Loucy (cell line): Measurements from ENCODE around the gene ALMS1.

Source experiments
- H2AFZ ChIP-seq: fragments of 200-600 bp; sonication (generic); 2 replicates; pipeline ENCODE4 v1.6.0; 2016; ENCODE audit warnings: antibody characterized with exemption, mild to moderate bottlenecking, low read length, moderate library complexity
- H3F3A ChIP-seq: fragments of 200-600 bp; 2 replicates; pipeline ENCODE4 v1.6.0; 2016; ENCODE audit warnings: antibody characterized with exemption, low read depth, mild to moderate bottlenecking
- H3K27me3 ChIP-seq: fragments of 200-600 bp; sonication (generic); 2 replicates; pipeline ENCODE4 v1.6.1; 2014; ENCODE audit warnings: low read length, mild to moderate bottlenecking; ENCODE audit not compliant: insufficient read depth, poor library complexity, severe bottlenecking
- H3K36me3 ChIP-seq: fragments of 200-600 bp; sonication (generic); 2 replicates; pipeline ENCODE4 v1.6.1; 2016; ENCODE audit warnings: low read length; ENCODE audit not compliant: insufficient read depth
- H3K4me1 ChIP-seq: fragments of 200-600 bp; sonication (generic); 2 replicates; pipeline ENCODE4 v1.5.1; 2014; ENCODE audit warnings: low read length, mild to moderate bottlenecking; ENCODE audit not compliant: insufficient read depth, poor library complexity, severe bottlenecking
- H3K4me2 ChIP-seq: fragments of 200-600 bp; sonication (generic); 2 replicates; pipeline ENCODE4 v1.6.0; 2014; ENCODE audit warnings: antibody characterized with exemption, low read length, low read depth, mild to moderate bottlenecking; ENCODE audit not compliant: poor library complexity, severe bottlenecking
- H3K4me3 ChIP-seq: fragments of 200-600 bp; sonication (generic); 2 replicates; pipeline ENCODE4 v1.5.1; 2014; ENCODE audit warnings: low read length, mild to moderate bottlenecking, mixed read lengths; ENCODE audit not compliant: poor library complexity, severe bottlenecking
- H3K79me2 ChIP-seq: fragments of 200-600 bp; sonication (generic); 2 replicates; pipeline ENCODE4 v1.6.1; 2014; ENCODE audit warnings: low read length; ENCODE audit not compliant: insufficient read depth
- H3K9ac ChIP-seq: fragments of 200-600 bp; sonication (generic); 2 replicates; pipeline ENCODE4 v1.6.0; 2014; ENCODE audit warnings: mild to moderate bottlenecking, low read depth, low read length, moderate library complexity; ENCODE audit not compliant: poor library complexity, severe bottlenecking
- H3K9me2 ChIP-seq: fragments of 200-600 bp; sonication (generic); replicated peaks from 2 replicates; pipeline ENCODE4 v1.6.1; 2016; ENCODE audit warnings: low read depth, low read length, mixed read lengths
- H3K9me3 ChIP-seq: fragments of 200-600 bp; sonication (generic); 2 replicates; pipeline ENCODE4 v1.6.1; 2014; ENCODE audit warnings: mild to moderate bottlenecking, antibody characterized with exemption, low read length, low read depth; ENCODE audit not compliant: insufficient read depth
- H4K20me1 ChIP-seq: fragments of 200-600 bp; sonication (generic); 2 replicates; pipeline ENCODE4 v1.6.0; 2014; ENCODE audit warnings: antibody characterized with exemption, low read length, mild to moderate bottlenecking; ENCODE audit not compliant: insufficient read depth, poor library complexity, severe bottlenecking
- CTCF ChIP-seq: fragments of 200-600 bp; sonication (generic); conservative IDR thresholded peaks from 2 replicates; pipeline ENCODE4 v1.5.1; 2014; ENCODE audit warnings: mild to moderate bottlenecking, antibody characterized with exemption, low read length
- EZH2phosphoT487 ChIP-seq: fragments of 200-600 bp; IDR thresholded peaks from 2 replicates; pipeline ENCODE4 v1.6.1; 2018; ENCODE audit warnings: antibody characterized with exemption, mild to moderate bottlenecking, moderate library complexity, borderline replicate concordance

ALMS1 gene

GRCh38 chr2:73368781-73369180 is 16.9 kb upstream of the ALMS1 start:
- H2AFZ ChIP-seq: no peak overlapping the region
- H3K4me1 ChIP-seq: no peaks in the 10 kb centered on the region
- no peaks in the 10 kb centered on the region for H3F3A ChIP-seq
- no peak overlapping the region for H3K4me2 ChIP-seq
- no peaks in the 10 kb centered on the region for H3K36me3 ChIP-seq
- no peaks in the 10 kb centered on the region for H4K20me1 ChIP-seq
- H3K4me3 ChIP-seq: no peak overlapping the region
- H3K9ac ChIP-seq: no peak overlapping the region
- TF ChIP-seq CTCF: no peak
- TF ChIP-seq EZH2phosphoT487: no peak
- no peaks in the 10 kb centered on the region for H3K79me2 ChIP-seq
- H3K9me2 ChIP-seq: no peaks in the 10 kb centered on the region
- H3K9me3 ChIP-seq: no peaks in the 10 kb centered on the region
- H3K27me3 ChIP-seq: peaks cover 7% of the 10 kb centered on the region

- H3K4me3 ChIP-seq: no peak overlapping the region
- H3K9me2 ChIP-seq: no peaks in the 10 kb centered on the region
- no peaks in the 10 kb centered on the region for H3K36me3 ChIP-seq
- H3K27me3 ChIP-seq: peaks cover 8% of the 10 kb centered on the region
- TF ChIP-seq EZH2phosphoT487 (no peak), CTCF (no peak)
- H4K20me1 ChIP-seq: no peaks in the 10 kb centered on the region
- no peaks in the 10 kb centered on the region for H3F3A ChIP-seq
- H3K4me2 ChIP-seq: no peak overlapping the region
- H3K79me2 ChIP-seq: no peaks in the 10 kb centered on the region
- no peak overlapping the region for H2AFZ ChIP-seq
- no peaks in the 10 kb centered on the region for H3K9me3 ChIP-seq
- no peak overlapping the region for H3K9ac ChIP-seq
- no peaks in the 10 kb centered on the region for H3K4me1 ChIP-seq
Measured at GRCh38 chr2:73370348-73370747, 15.3 kb upstream of the ALMS1 start.

GRCh38 chr2:73373344-73373743 is 12.3 kb upstream of the ALMS1 start:
- Histone ChIP-seq H3K36me3 (no peaks in the 10 kb centered on the region), H3K9me3 (no peaks in the 10 kb centered on the region), H3K27me3 (peaks cover 8% of the 10 kb centered on the region), H3F3A (no peaks in the 10 kb centered on the region), H3K9me2 (no peaks in the 10 kb centered on the region), H3K79me2 (no peaks in the 10 kb centered on the region), H3K4me1 (no peaks in the 10 kb centered on the region), H3K9ac (no peak overlapping the region), H3K4me3 (no peak overlapping the region), H4K20me1 (no peaks in the 10 kb centered on the region), H3K4me2 (no peak overlapping the region), H2AFZ (no peak overlapping the region)
- TF ChIP-seq EZH2phosphoT487: no peak
- no peak for TF ChIP-seq CTCF
